ENCODE data around the gene RS1.

RS1 gene

GRCh38 chrX:18676470-18676869 is 4.6 kb upstream of the RS1 start:
- Histone ChIP-seq H3K27me3 (no peaks in the 10 kb centered on the region), H3K4me1 (peaks cover 0 to 6% (median 0%) of the 10 kb centered on the region in 4 donors), H3K36me3 (no peaks in the 10 kb centered on the region), H3K9me3 (no peaks in the 10 kb centered on the region), H3K4me3 (no peak overlapping the region), H3K27ac (no peak overlapping the region)
- intact Hi-C loops (cut with DNase I; ENCODE audit: low total_unique reads): loop anchor here (10.0 kb wide), 1 partner anchor 252 kb away; the partner anchor contains the start of gene CDKL5
- no peak for DNase-seq
- TF ChIP-seq CTCF (IDR thresholded peaks at IDR 0.05): no peak

- intact Hi-C loops (cut with DNase I; ENCODE audit: low total_unique reads): loop anchor here (10.0 kb wide), 1 partner anchor 251 kb away; the partner anchor contains the start of gene CDKL5
Measured at GRCh38 chrX:18676050-18676449, 4.1 kb upstream of the RS1 start.

GRCh38 chrX:18674788-18675735 is 3.2 kb upstream of the RS1 start:
- Histone ChIP-seq H3K27me3 (no peaks in the 10 kb centered on the region), H3K9me3 (no peaks in the 10 kb centered on the region), H3K4me3 (peak overlapping the region; percentile 75 to 78), H3K36me3 (no peaks in the 10 kb centered on the region), H3K27ac (peak overlapping the region; percentile 91 to 94), H3K4me1 (peaks cover 0 to 6% (median 0%) of the 10 kb centered on the region in 4 donors)
- intact Hi-C loops (cut with DNase I; ENCODE audit: low total_unique reads): loop anchor here (5.0 to 10.0 kb wide), 2 partner anchors 212 to 250 kb away; partner anchors contain the start of gene CDKL5
- DNase-seq: peak; percentile 59 to 83
- no peak for TF ChIP-seq CTCF (IDR thresholded peaks at IDR 0.05)

More at GRCh38 chrX:18676050-18676449, 4.1 kb upstream of the RS1 start:
- no peak overlapping the region for H3K27ac ChIP-seq
- no peak for DNase-seq
- H3K4me1 ChIP-seq: peaks cover 0 to 6% (median 0%) of the 10 kb centered on the region in 4 donors
- no peak for TF ChIP-seq CTCF (IDR thresholded peaks at IDR 0.05)
- H3K4me3 ChIP-seq: no peak overlapping the region
- H3K36me3 ChIP-seq: no peaks in the 10 kb centered on the region
- no peaks in the 10 kb centered on the region for H3K9me3 ChIP-seq
- H3K27me3 ChIP-seq: no peaks in the 10 kb centered on the region

GRCh38 chrX:18674417-18674787 is 2.5 kb upstream of the RS1 start:
- intact Hi-C loops (cut with DNase I; ENCODE audit: low total_unique reads): loop anchor here (5.0 to 10.0 kb wide), 2 partner anchors 213 to 250 kb away; partner anchors contain the start of gene CDKL5

More at GRCh38 chrX:18674417-18674787, 2.5 kb upstream of the RS1 start:
- peak; percentile 24 to 63 for DNase-seq
- TF ChIP-seq CTCF (IDR thresholded peaks at IDR 0.05): no peak
- peak overlapping the region; percentile 91 to 94 for H3K27ac ChIP-seq
- H3K27me3 ChIP-seq: no peaks in the 10 kb centered on the region
- H3K4me1 ChIP-seq: peaks cover 0 to 6% (median 0%) of the 10 kb centered on the region in 4 donors
- no peaks in the 10 kb centered on the region for H3K9me3 ChIP-seq
- H3K4me3 ChIP-seq: peak overlapping the region; percentile 75 to 78
- H3K36me3 ChIP-seq: no peaks in the 10 kb centered on the region

Data from tibial artery (tissue), 4 donors.